SH-SY5Y (cell line): ENCODE data around the gene THADA.

ENCODE experiments used
- GATA2 ChIP-seq: IDR thresholded peaks from 2 replicates; pipeline ENCODE4 v1.6.1; 2011; ENCODE audit warnings: mild to moderate bottlenecking, low read depth, low read length
- GATA3 ChIP-seq: IDR thresholded peaks from 2 replicates; pipeline ENCODE4 v1.6.1; 2011; ENCODE audit warnings: low read depth, mild to moderate bottlenecking, low read length, moderate library complexity

GRCh38 chr2:43340066-43340465, 255.8 kb downstream of the THADA start:
- no peak for TF ChIP-seq GATA2
- no peak for TF ChIP-seq GATA3
